HG02884 (cell line): ENCODE results near the gene BZW1.
A peak's percentile ranks its signal among the peaks of the same experiment; 100 is the strongest.
"Not testable (repeated sequence)": the region's sequence is repeated elsewhere in the genome, so short reads cannot be mapped to it uniquely, and the experiment has no call there.

Experiments
- ATAC-seq: cut with Tn5 transposase; IDR thresholded peaks from one replicate; pipeline ENCODE4 v1.9.1; 2021; ENCODE audit warnings: mild to moderate bottlenecking, moderate library complexity; ENCODE audit not compliant: unreplicated experiment

Gene BZW1

GRCh38 chr2:200790185-200790584, 21.5 kb upstream of the BZW1 start:
- ATAC-seq: no peak

GRCh38 chr2:200791905-200792304, 19.8 kb upstream of the BZW1 start:
- ATAC-seq: no peak

GRCh38 chr2:200794143-200794542, 17.6 kb upstream of the BZW1 start:
- no peak for ATAC-seq

GRCh38 chr2:200795028-200795440, 16.7 kb upstream of the BZW1 start:
- no peak for ATAC-seq

GRCh38 chr2:200796561-200796960, 15.1 kb upstream of the BZW1 start:
- ATAC-seq: no peak

- ATAC-seq: no peak
Measured at GRCh38 chr2:200797242-200797770, 14.4 kb upstream of the BZW1 start.

GRCh38 chr2:200798514-200798913, 13.2 kb upstream of the BZW1 start:
- no peak for ATAC-seq

- ATAC-seq: no peak
Measured at GRCh38 chr2:200800458-200800857, 11.3 kb upstream of the BZW1 start.

GRCh38 chr2:200801431-200801830, 10.3 kb upstream of the BZW1 start:
- not testable (repeated sequence) for ATAC-seq

GRCh38 chr2:200809506-200810251, 2.0 kb upstream of the BZW1 start:
- no peak for ATAC-seq

- no peak for ATAC-seq
Measured at GRCh38 chr2:200810252-200810997, 1.3 kb upstream of the BZW1 start.

GRCh38 chr2:200810998-200811332, 745 bp upstream of the BZW1 start:
- ATAC-seq: no peak

- ATAC-seq: peak; percentile 29
Measured at GRCh38 chr2:200812122-200813022, 662 bp downstream of the BZW1 start.

- peak; percentile 36 for ATAC-seq
Measured at GRCh38 chr2:200814276-200814815, 2.6 kb downstream of the BZW1 start.

GRCh38 chr2:200814917-200815316, 3.2 kb downstream of the BZW1 start:
- no peak for ATAC-seq

GRCh38 chr2:200818732-200819131, 7.0 kb downstream of the BZW1 start:
- not testable (repeated sequence) for ATAC-seq

- no peak for ATAC-seq
Measured at GRCh38 chr2:200820573-200821234, 9.0 kb downstream of the BZW1 start.

- ATAC-seq: no peak
Measured at GRCh38 chr2:200821686-200822245, 10.1 kb downstream of the BZW1 start.

- no peak for ATAC-seq
Measured at GRCh38 chr2:200828104-200828503, 16.4 kb downstream of the BZW1 start.
